ENCODE results near the gene EFCC1.

Gene EFCC1

DNA sequence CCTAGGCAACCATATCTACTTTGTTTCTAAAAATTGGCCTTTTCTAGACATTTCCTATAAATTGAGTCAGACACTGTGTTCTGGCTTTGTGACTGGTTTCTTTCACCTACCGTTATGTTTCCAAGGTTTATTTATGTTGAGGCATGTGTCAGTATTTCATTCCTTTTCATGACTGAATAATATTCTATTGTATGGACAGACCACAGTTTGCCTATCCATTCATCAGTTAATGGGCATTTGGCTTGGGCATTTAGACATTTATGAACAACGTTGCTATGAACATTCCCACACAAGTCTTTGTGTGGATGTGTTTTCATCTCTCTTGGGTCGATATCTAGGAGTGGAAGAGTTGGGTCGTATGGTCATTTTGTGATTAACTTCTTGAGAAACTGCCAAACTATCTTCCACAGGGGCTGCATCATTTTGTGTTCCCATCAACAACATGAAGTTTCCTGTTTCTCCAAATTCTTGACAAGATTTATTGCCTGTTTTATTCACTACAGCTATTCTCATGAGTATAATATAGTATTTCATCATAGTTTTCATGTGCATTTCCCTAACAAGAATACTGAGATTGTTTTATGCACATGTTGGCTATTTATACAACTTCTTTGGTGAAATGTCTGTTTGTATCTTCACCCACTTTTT is 3.5 kb upstream of the EFCC1 start:
- no peak overlapping the region for H3K4me3 ChIP-seq (ENCODE audit: low read length)
- H3K4me1 ChIP-seq (ENCODE audit: control insufficient read depth, insufficient read depth, low read length): no peaks in the 10 kb centered on the region
- H3K9ac ChIP-seq (ENCODE audit: low read length): no peak overlapping the region
- no peak overlapping the region for H3K27ac ChIP-seq (ENCODE audit: low read depth, low read length)
- H3K27me3 ChIP-seq (ENCODE audit: control insufficient read depth, insufficient read depth, low read length): peaks cover 11% of the 10 kb centered on the region
- no peaks in the 10 kb centered on the region for H3K36me3 ChIP-seq (ENCODE audit: control insufficient read depth, insufficient read depth, low read length)

DNA sequence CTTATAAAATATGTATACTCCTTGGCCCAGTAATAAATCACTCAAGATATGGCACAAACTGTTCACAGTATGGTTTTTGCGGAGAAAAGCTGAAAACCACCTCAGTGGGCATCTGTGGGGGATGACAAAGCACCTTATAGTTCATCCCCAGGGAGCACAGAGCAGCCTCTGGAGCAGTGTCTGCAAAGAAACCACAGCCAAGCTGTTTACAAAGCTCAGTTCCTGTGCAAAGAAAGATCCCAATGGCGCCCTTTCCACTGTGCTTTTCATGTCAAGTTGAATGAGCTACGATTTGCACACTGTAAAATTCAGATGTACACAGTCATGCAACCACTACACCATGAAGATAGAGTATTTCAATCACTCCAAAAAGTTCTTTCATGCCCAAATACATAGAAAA is 2.5 kb upstream of the EFCC1 start:
- no peak overlapping the region for H3K27ac ChIP-seq (ENCODE audit: low read depth, low read length)
- no peak overlapping the region for H3K4me3 ChIP-seq (ENCODE audit: low read length)
- H3K27me3 ChIP-seq (ENCODE audit: control insufficient read depth, insufficient read depth, low read length): peaks cover 18% of the 10 kb centered on the region
- H3K36me3 ChIP-seq (ENCODE audit: control insufficient read depth, insufficient read depth, low read length): no peaks in the 10 kb centered on the region
- no peaks in the 10 kb centered on the region for H3K4me1 ChIP-seq (ENCODE audit: control insufficient read depth, insufficient read depth, low read length)
- no peak overlapping the region for H3K9ac ChIP-seq (ENCODE audit: low read length)

DNA sequence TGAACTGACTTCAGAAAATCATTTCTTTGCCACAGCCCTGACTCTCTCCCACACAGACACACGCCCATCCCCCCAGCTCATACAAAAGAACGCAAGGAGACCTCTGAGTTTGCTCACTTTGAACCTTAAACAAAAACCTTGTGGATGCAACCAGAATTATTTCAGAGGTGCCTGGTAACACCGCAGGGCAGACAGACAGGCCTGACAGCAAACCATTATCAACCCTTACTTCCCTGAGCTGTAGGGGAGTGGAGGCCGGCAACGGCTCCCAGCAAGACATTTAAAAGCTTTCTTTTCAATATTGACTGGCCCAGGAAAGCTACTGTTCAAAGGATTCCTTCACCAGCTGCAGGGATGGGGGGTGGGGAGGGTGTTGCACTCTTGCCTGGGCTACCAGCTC is 2.0 kb upstream of the EFCC1 start:
- no peaks in the 10 kb centered on the region for H3K36me3 ChIP-seq (ENCODE audit: control insufficient read depth, insufficient read depth, low read length)
- no peak overlapping the region for H3K9ac ChIP-seq (ENCODE audit: low read length)
- H3K4me1 ChIP-seq (ENCODE audit: control insufficient read depth, insufficient read depth, low read length): no peaks in the 10 kb centered on the region
- H3K27ac ChIP-seq (ENCODE audit: low read depth, low read length): no peak overlapping the region
- H3K4me3 ChIP-seq (ENCODE audit: low read length): no peak overlapping the region
- peaks cover 18% of the 10 kb centered on the region for H3K27me3 ChIP-seq (ENCODE audit: control insufficient read depth, insufficient read depth, low read length)

DNA sequence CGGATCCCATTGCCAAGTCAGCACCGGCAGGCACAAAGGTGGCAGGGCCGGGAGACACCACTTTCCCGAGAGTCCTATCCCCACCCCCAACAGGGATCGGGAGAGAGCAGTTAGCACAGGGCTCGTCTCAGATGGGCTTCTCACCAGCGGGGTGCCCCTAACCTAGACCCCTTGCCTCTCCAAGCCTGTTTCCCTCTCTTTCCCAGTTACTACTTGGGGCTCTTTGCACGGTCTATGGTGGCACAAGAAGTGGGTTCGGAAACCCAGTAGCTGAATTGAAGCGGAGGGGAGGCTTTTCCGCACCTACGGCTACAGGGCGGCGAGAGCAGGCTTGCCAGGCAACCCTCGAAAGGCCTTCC is 383 bp upstream of the EFCC1 start:
- peaks cover 18% of the 10 kb centered on the region for H3K27me3 ChIP-seq (ENCODE audit: control insufficient read depth, insufficient read depth, low read length)
- H3K36me3 ChIP-seq (ENCODE audit: control insufficient read depth, insufficient read depth, low read length): no peaks in the 10 kb centered on the region
- peak overlapping the region; percentile 64 for H3K27ac ChIP-seq (ENCODE audit: low read depth, low read length)
- peaks cover 4% of the 10 kb centered on the region for H3K4me1 ChIP-seq (ENCODE audit: control insufficient read depth, insufficient read depth, low read length)
- peak overlapping the region; percentile 55 for H3K4me3 ChIP-seq (ENCODE audit: low read length)
- no peak overlapping the region for H3K9ac ChIP-seq (ENCODE audit: low read length)

DNA sequence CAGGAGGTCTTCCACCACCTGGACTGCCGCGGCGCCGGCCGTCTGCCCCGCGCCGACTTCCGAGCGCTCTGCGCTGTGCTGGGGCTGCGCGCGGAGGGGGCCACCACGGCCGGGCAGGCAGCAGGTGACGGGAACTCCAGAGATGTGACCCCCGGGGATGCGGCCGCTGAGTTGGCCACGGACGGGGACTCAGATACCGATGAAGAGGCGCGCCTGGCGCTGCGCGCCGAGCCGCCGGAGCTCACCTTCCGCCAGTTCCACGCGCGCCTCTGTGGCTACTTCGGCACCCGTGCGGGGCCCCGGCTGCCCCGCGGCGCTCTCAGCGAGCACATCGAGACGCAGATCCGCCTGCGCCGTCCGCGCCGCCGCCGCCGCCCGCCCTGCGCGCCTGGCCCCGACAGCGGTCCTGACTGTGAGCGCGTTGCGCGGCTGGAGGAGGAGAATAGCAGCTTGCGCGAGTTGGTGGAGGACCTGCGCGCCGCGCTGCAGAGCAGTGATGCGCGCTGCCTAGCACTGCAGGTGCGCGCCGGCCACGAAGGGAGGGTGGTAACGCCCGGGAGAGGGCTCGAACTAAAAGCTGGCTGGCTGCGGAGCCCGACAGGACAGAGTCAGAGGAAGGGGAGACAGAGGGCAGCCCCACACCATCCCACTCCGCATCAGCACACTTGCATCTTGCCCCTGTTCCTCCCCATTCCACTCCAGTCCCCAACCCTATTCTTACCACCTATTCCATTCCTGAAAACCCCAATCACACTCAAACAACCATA is 885 bp downstream of the EFCC1 start:
- no peaks in the 10 kb centered on the region for H3K36me3 ChIP-seq (ENCODE audit: control insufficient read depth, insufficient read depth, low read length)
- H3K9ac ChIP-seq (ENCODE audit: low read length): no peak overlapping the region
- H3K4me1 ChIP-seq (ENCODE audit: control insufficient read depth, insufficient read depth, low read length): peaks cover 4% of the 10 kb centered on the region
- H3K27me3 ChIP-seq (ENCODE audit: control insufficient read depth, insufficient read depth, low read length): peaks cover 14% of the 10 kb centered on the region
- H3K4me3 ChIP-seq (ENCODE audit: low read length): peak overlapping the region; percentile 55
- H3K27ac ChIP-seq (ENCODE audit: low read depth, low read length): peak overlapping the region; percentile 55

DNA sequence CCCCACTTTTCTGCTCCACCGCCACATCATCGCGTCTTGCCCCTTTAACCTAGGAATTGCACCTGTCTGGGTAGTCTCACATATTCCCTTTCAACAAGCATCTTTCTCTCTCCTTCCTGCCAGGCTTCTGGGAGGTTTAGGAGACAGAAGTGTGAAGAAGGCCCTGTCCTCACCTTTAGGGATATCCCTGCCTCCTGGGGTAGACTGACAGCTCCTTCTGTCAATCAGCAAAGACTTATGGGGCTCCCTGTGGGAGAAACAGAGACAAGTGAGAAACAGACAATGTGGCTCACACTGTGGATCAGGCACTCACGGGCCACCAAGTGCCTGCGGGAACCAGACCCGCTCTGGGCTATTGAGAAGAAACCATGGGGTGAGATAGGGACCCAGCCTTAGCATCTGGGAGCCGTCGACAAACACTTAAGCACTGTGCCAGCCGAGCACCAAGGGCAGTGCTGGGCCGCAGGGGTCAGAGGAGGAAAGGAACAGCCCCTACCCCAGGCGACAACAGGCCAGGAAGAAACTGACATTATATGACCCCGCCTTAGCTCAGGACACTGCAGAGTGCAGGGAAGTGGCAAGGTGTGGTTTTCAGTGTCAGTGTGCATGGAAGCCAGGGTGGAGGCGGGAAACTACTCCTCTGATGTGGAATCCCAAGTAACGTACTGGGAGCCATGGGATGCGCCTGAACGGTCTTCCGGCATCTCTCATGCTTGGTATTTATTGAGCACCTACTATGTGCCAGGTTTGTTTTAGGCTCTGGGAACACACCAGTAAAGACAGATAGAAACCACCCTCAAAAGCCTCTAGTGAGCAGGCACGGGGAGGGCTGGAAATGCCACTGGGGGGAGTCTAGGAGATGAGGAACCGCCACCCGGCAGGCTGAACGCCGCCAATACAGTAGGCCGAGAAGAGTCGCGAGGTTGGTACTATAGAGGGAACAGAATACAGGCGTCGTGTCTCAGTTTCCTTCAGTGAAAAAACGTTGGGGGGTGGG is 1.8 kb downstream of the EFCC1 start:
- peaks cover 5% of the 10 kb centered on the region for H3K4me1 ChIP-seq (ENCODE audit: control insufficient read depth, insufficient read depth, low read length)
- peaks cover 14% of the 10 kb centered on the region for H3K27me3 ChIP-seq (ENCODE audit: control insufficient read depth, insufficient read depth, low read length)
- H3K27ac ChIP-seq (ENCODE audit: low read depth, low read length): no peak overlapping the region
- no peak overlapping the region for H3K9ac ChIP-seq (ENCODE audit: low read length)
- no peaks in the 10 kb centered on the region for H3K36me3 ChIP-seq (ENCODE audit: control insufficient read depth, insufficient read depth, low read length)
- peak overlapping the region; percentile 55 for H3K4me3 ChIP-seq (ENCODE audit: low read length)

DNA sequence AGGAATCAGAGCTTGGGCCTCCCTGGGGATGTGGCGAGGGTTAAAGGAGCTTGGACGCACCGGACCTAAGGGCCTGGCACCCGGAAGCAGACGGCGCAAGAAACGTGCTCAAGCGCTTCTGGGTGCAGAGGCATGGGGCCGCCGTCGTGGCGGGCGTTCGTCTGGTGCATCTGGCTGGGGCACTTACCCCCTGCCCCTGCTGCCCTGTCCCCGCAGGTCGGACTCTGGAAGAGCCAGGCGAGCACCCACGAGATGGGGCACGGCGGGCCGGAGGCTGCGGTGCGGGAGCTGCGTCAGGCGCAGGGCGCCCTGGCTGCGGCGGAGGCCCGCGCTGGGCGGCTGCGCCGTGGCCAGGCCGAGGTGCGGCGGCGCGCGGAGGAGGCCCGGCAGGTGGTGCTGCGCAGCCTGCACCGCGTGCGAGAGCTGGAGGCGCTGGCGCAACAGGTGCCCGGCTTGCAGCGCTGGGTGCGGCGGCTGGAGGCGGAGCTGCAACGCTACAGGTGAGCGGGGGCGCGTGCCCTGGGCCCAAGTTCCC is 2.5 kb downstream of the EFCC1 start:
- Histone ChIP-seq H3K4me3 (ENCODE audit: low read length) (peak overlapping the region; percentile 55), H3K27ac (ENCODE audit: low read depth, low read length) (no peak overlapping the region), H3K27me3 (ENCODE audit: control insufficient read depth, insufficient read depth, low read length) (peaks cover 14% of the 10 kb centered on the region), H3K36me3 (ENCODE audit: control insufficient read depth, insufficient read depth, low read length) (peaks cover 3% of the 10 kb centered on the region), H3K4me1 (ENCODE audit: control insufficient read depth, insufficient read depth, low read length) (peaks cover 8% of the 10 kb centered on the region), H3K9ac (ENCODE audit: low read length) (no peak overlapping the region)

DNA sequence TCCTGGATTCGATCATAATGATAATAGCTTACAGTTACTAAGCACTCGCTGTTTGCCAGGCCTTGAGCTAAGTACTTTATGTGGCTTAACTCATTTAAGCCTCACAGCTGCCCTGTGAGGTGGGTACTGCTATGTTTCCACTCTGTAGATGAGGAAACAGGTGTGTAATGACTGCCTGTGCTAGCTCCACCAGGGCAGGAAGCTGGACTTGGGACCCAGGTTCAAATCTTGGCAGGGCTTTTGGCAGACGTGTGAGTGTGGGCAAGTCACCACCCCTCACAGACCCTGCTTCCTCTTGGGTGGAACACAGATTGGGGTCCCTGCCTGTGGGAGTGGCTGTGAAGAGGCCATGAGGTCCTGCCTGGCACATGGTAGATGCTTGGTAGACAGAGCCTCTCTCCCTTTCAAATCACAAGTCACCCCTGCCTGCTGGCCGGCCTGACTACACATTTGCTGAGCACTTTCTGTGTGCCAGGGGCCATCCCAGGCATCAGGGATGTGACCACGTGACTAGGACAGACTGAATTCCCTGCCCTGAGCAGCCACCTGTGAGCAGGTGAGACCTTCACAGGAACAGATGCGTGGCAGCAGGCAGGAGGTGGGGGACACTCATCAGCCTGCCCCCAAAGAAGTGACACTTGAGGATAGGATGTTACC is 3.7 kb downstream of the EFCC1 start:
- Histone ChIP-seq H3K9ac (ENCODE audit: low read length) (no peak overlapping the region), H3K36me3 (ENCODE audit: control insufficient read depth, insufficient read depth, low read length) (peaks cover 3% of the 10 kb centered on the region), H3K27ac (ENCODE audit: low read depth, low read length) (peak overlapping the region; percentile 40), H3K4me3 (ENCODE audit: low read length) (peak overlapping the region; percentile 40), H3K27me3 (ENCODE audit: control insufficient read depth, insufficient read depth, low read length) (peaks cover 14% of the 10 kb centered on the region), H3K4me1 (ENCODE audit: control insufficient read depth, insufficient read depth, low read length) (peaks cover 8% of the 10 kb centered on the region)

DNA sequence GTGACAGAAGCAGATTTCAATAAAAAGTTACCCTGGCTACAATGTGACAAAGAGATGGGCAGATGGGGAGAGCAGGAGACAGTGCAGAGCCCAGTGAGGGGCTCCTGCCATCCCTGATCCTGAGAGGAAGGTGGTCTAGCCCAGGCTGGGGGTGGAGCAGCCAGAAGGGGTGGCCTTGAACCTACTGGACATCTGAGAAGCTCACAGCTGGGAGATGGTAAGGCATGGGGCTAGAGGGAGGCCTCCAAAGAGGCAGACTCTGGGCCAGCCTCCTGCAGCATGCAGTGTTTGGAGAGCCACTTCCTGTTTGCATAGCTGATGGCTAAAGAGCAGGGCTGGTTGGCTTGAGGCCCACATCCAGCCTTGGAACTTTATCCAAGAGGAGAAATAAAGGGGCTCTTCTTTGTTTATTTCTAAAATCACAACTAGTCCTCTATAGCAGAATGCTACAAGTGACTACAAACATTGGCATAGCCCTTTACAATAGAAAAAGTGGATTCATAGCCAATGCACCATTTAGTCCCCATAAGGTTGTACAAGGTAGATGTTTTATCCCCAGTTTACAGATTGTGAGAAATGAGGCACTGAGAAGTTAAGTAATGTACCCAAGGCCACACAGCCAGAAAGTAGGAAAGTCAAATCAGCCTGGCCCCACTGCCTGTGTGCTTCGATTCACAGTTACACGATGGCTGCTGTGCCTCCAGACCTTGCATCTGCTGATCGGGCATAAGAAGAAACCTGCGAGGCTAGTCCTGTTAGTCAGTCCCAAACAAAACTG is 4.6 kb downstream of the EFCC1 start:
- H3K36me3 ChIP-seq (ENCODE audit: control insufficient read depth, insufficient read depth, low read length): peaks cover 3% of the 10 kb centered on the region
- H3K27ac ChIP-seq (ENCODE audit: low read depth, low read length): no peak overlapping the region
- no peak overlapping the region for H3K4me3 ChIP-seq (ENCODE audit: low read length)
- peaks cover 11% of the 10 kb centered on the region for H3K4me1 ChIP-seq (ENCODE audit: control insufficient read depth, insufficient read depth, low read length)
- H3K27me3 ChIP-seq (ENCODE audit: control insufficient read depth, insufficient read depth, low read length): peaks cover 11% of the 10 kb centered on the region
- H3K9ac ChIP-seq (ENCODE audit: low read length): no peak overlapping the region

DNA sequence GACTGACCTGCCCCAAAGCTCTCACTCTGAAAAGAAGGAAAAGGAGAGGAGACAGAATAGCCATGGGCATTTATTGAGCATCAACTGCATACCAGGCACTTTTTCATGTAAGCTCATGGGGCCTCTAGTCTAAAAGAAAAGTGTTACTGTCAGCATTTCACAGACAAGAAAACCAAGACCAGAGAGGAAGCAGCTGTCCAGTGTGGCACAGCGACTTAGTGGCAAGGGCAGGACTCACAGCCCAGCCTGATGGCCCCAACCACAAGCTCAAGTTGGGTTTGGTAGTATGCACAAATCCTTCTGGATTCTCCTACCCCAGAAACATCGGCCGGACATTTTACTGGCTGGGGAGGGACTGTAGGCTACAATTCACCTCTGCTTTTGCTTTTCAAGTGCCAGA is 5.8 kb downstream of the EFCC1 start:
- no peak overlapping the region for H3K27ac ChIP-seq (ENCODE audit: low read depth, low read length)
- no peak overlapping the region for H3K9ac ChIP-seq (ENCODE audit: low read length)
- no peak overlapping the region for H3K4me3 ChIP-seq (ENCODE audit: low read length)
- peaks cover 7% of the 10 kb centered on the region for H3K27me3 ChIP-seq (ENCODE audit: control insufficient read depth, insufficient read depth, low read length)
- H3K36me3 ChIP-seq (ENCODE audit: control insufficient read depth, insufficient read depth, low read length): peaks cover 3% of the 10 kb centered on the region
- peaks cover 11% of the 10 kb centered on the region for H3K4me1 ChIP-seq (ENCODE audit: control insufficient read depth, insufficient read depth, low read length)

DNA sequence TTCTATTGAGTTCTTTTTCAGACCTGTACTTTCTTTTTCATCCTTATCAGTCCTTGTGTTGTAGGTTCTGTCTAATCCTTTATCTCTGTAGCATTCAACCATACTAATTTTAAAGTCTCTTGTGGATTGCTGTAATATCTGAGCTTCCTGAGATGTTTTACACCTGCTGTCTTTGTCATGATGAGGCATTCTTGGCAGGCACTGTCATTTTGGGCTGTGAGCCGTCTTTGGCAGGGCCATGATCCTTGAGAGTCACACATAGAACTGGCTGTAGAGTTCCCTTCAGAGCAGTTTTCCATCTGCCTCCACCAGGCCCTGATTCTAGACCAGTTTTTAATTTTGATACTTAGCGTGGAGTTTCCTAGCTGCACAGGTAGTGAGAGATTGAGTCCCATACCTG is 6.7 kb downstream of the EFCC1 start:
- peaks cover 3% of the 10 kb centered on the region for H3K36me3 ChIP-seq (ENCODE audit: control insufficient read depth, insufficient read depth, low read length)
- no peak overlapping the region for H3K9ac ChIP-seq (ENCODE audit: low read length)
- peaks cover 5% of the 10 kb centered on the region for H3K27me3 ChIP-seq (ENCODE audit: control insufficient read depth, insufficient read depth, low read length)
- H3K27ac ChIP-seq (ENCODE audit: low read depth, low read length): no peak overlapping the region
- no peak overlapping the region for H3K4me3 ChIP-seq (ENCODE audit: low read length)
- H3K4me1 ChIP-seq (ENCODE audit: control insufficient read depth, insufficient read depth, low read length): peaks cover 11% of the 10 kb centered on the region
